ENCODE measurements around the gene FURIN. TPM values are rescaled to one million over a fixed set of nuclear protein-coding genes. Genes with fewer than 3 reads are reported as not detected.

Gene FURIN
- total and polyA plus RNA-seq, 9 of the 15 experiments (the other 6 are each of a cell fraction or from before 2014, with no cell fraction given): 0.92 to 99.9 (median 34.8) TPM

DNA sequence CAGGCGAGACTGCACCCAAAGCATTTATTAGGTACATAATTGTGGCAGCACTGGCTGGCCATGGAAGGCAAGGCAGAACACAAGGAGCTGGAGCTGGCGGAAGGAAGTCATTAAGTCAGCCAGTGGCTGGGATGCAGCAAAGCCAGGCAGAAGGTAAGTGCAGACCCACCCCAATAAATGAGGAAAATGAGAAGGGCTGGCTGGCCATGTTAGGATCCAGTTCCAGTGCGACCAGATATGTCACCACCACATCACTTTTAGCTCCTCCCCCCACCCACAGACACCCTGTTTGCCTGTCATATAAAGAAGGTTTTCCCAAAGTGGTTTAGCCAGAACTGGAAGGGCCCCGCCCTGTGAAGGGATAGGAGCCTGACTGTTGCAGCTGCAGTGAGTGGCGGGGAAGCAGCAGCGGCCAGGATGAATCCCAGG lies at the start of gene FURIN (continued):
- 0 out of 2 replicates have a peak, but pooled peaks have one; percentile 7 for TF ChIP-seq HCFC1 (IDR thresholded peaks at IDR 0.05; ENCODE audit: low read depth, low read length)
- peak; percentile 81 for TF ChIP-seq MEIS2 (IDR thresholded peaks at IDR 0.05; ENCODE audit: partially characterized antibody)
- TF ChIP-seq CBX3 (IDR thresholded peaks at IDR 0.05; ENCODE audit: borderline replicate concordance in 1 of 2, low read length in 2 of 2): no peak
- no peak for TF ChIP-seq COPS2 (conservative IDR thresholded peaks at IDR 0.05)
- TF ChIP-seq NR2C2 (CRISPR knock-in tag; IDR thresholded peaks at IDR 0.05): no peak
- no peak for TF ChIP-seq NR2C2 (tag; IDR thresholded peaks at IDR 0.05)

DNA sequence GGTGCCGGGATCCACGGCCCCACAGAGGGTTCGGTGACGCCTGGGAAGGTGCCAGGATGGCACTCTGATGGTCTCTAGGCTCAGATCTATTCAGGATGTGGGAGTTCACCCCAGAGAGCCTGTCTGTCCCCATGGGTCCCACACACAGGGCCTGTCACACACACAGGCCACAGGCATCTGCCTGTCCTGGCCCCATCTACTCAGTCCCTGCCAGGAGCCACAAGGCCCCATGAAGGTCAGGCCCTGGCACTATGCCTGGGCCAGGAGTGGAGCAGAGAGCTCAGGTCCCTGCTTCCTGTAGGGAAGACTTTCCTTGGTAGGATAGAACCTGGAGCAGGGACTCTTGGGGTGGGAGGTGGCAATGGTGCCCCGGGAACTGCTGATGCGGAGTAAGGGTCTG lies 49.0 kb upstream of the FURIN start:
- CTCF ChIA-PET (ENCODE audit: low intra/inter-chr PET ratio): no interaction called here
- WGBS (ENCODE audit: insufficient coverage, low coverage, missing lambda C conversion rate): 93% methylated on average over 2 of the region's 6 CpGs
- no peak overlapping the region for H2AFZ ChIP-seq (ENCODE audit: low read depth, low read length)
- no peaks in the 10 kb centered on the region for H3K9me3 ChIP-seq (replicated peaks; ENCODE audit: control insufficient read depth, insufficient read depth, low read depth, low read length)
- no TSS peak for BruUV-seq (replicated peaks)
- no peaks in the 10 kb centered on the region for H3K9me1 ChIP-seq (ENCODE audit: control insufficient read depth, insufficient read depth, low read length)
- in situ Hi-C loops (cut with MboI) (no loop called here), intact Hi-C loops (cut with micrococcal nuclease) (loop anchor here (5.0 kb wide), 1 partner anchor 68 kb away; no protein-coding TSS in a partner anchor)
- H3K4me3 ChIP-seq: no peak overlapping the region
- no peaks in the 10 kb centered on the region for H3K79me2 ChIP-seq (ENCODE audit: control insufficient read depth, insufficient read depth, low read length)
- FAIRE-seq (no peak), DNase-seq (ENCODE audit: extremely low read depth in 1 of 4, low spot score in 3 of 4) (no peak), ATAC-seq (no peak)
- H4K20me1 ChIP-seq (replicated peaks; ENCODE audit: control insufficient read depth, insufficient read depth, low read length): no peaks in the 10 kb centered on the region
- no peak overlapping the region for H3K4me2 ChIP-seq (ENCODE audit: insufficient read depth, low read length)
- POLR2A ChIA-PET: no interaction called here
- H3K27me3 ChIP-seq (ENCODE audit: control insufficient read depth in 2 of 2, insufficient read depth in 2 of 2, low read length in 2 of 2): no peaks in the 10 kb centered on the region
- peaks cover 12 to 37% of the 10 kb centered on the region in 2 experiments for H3K4me1 ChIP-seq (replicated peaks in 1 of 2; ENCODE audit: control insufficient read depth in 2 of 2, insufficient read depth in 2 of 2, low read length in 2 of 2)
- H3K27ac ChIP-seq (ENCODE audit: extremely low read depth, low read depth, low read length): no peak overlapping the region
- peaks cover 6% of the 10 kb centered on the region; the same call in 2 of the 3 replicates for H3K36me3 ChIP-seq (ENCODE audit: control insufficient read depth, insufficient read depth, low read length)
- H3K9ac ChIP-seq (ENCODE audit: insufficient read depth in 1 of 2, low read depth in 2 of 2, low read length in 2 of 2): peak overlapping the region in 1 of 2 experiments; percentile 75; a peak in 2 of 4 replicates
- TF ChIP-seq, protein P1, sequence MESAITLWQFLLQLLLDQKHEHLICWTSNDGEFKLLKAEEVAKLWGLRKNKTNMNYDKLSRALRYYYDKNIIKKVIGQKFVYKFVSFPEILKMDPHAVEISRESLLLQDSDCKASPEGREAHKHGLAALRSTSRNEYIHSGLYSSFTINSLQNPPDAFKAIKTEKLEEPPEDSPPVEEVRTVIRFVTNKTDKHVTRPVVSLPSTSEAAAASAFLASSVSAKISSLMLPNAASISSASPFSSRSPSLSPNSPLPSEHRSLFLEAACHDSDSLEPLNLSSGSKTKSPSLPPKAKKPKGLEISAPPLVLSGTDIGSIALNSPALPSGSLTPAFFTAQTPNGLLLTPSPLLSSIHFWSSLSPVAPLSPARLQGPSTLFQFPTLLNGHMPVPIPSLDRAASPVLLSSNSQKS (CRISPR knock-in tag; IDR thresholded peaks at IDR 0.05): no peak
- TF ChIP-seq HNRNPL (IDR thresholded peaks at IDR 0.05; ENCODE audit: low read depth, low read length) (no peak), SRSF3 (IDR thresholded peaks at IDR 0.05; ENCODE audit: insufficient read depth, low read length) (no peak), U2AF1 (optimal IDR thresholded peaks at IDR 0.05; ENCODE audit: low read depth, low read length) (no peak), PYGO2 (tag; IDR thresholded peaks at IDR 0.05) (no peak), NFE2 (IDR thresholded peaks at IDR 0.05; ENCODE audit: low read depth) (no peak), E2F3 (CRISPR knock-in tag; IDR thresholded peaks at IDR 0.05) (no peak), SAFB (IDR thresholded peaks at IDR 0.05; ENCODE audit: borderline replicate concordance, low read depth, low read length) (no peak)
- TF ChIP-seq, protein P2, sequence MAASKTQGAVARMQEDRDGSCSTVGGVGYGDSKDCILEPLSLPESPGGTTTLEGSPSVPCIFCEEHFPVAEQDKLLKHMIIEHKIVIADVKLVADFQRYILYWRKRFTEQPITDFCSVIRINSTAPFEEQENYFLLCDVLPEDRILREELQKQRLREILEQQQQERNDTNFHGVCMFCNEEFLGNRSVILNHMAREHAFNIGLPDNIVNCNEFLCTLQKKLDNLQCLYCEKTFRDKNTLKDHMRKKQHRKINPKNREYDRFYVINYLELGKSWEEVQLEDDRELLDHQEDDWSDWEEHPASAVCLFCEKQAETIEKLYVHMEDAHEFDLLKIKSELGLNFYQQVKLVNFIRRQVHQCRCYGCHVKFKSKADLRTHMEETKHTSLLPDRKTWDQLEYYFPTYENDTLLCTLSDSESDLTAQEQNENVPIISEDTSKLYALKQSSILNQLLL (CRISPR knock-in tag; IDR thresholded peaks at IDR 0.05; ENCODE audit: borderline replicate concordance): no peak

All from K562 (cell line).